ENCODE results near the gene U2SURP. TPM values are rescaled to one million over a fixed set of nuclear protein-coding genes. Genes with fewer than 3 reads are reported as not detected.

U2SURP gene
- total RNA-seq, 2 experiments from 2014 or later, result 123 to 124 TPM

DNA sequence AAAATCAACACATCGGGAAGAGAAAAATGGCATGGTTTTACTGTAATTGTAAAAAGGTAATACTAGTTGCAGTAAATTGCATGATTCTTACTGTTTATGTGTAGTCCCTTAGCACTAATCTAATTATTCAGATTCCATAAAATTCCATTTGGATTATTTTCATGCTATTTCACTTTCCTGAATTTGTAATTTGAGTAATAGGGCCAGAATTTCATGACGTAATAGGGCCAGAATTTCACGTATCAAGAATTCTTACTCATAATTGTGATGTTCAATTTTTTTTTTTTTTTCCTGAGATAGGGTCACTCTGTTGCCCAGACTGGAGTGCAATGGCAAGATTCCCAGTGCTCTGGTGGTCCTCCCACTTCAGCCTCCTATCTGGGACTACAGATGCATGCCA, 2.9 kb upstream of the U2SURP start:
- ATAC-seq (no peak), DNase-seq (no peak)
- ChIA-PET CTCF (interaction anchor here (6.4 kb wide), 1 partner anchor 170 kb away, joined by 45 read pairs; no protein-coding TSS in a partner anchor), POLR2A (no interaction called here)
- Mint-ChIP-seq H3K36me3 (ENCODE audit: low read depth) (no peaks in the 10 kb centered on the region), H3K9me3 (ENCODE audit: insufficient read depth) (no peaks in the 10 kb centered on the region), H3K4me3 (no peak overlapping the region), H3K27ac (no peak overlapping the region), H3K4me1 (ENCODE audit: low read depth) (peaks cover 15% of the 10 kb centered on the region), H3K27me3 (ENCODE audit: low read depth) (peaks cover 3% of the 10 kb centered on the region)

DNA sequence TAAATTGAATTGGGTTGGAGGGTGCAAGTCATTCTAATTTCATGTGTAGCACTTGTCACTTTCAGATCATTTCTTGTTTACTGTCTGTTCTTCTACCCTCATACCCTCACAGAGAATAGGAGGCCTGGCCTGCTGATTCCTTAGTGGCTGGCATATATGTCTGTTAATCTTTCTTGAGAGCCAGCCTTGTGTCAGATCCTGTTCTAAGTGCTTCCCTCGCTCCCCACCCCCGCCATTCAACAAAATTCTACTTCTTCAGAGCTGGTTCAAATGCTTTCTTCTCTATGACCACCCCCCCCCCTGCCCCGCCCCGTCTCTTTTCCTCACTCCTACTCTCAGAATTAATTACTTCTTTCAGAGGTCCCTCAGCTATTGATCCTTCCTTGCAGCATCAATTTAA, 1.5 kb upstream of the U2SURP start:
- POLR2A ChIA-PET, result interaction anchor here (0.6 kb wide), 2 partner anchors 167 to 457 kb away, joined by 3 to 7 read pairs; no protein-coding TSS in a partner anchor
- no peak for ATAC-seq

DNA sequence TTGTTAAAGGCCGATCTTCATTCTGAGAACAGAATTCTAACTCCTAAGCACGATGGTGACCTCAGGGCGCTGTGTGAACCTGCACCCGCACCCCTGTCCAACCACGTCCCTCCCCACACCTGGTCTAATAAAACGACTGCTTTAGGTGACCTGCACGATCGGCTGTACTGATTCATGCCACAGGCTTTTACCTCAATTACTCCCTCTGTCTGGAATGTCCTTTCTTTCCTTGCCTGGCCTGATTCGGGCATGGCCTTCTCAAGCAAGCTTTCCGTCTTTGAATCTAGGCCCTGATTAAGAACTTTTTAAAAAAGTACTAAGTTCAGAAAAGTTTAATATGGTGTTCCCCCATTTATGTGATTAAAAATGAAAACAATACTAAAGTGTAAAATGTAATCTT, 842 bp upstream of the U2SURP start:
- Mint-ChIP-seq H3K27me3 (ENCODE audit: low read depth) (peaks cover 3% of the 10 kb centered on the region), H3K27ac (peak overlapping the region; percentile 100), H3K36me3 (ENCODE audit: low read depth) (peaks cover 2% of the 10 kb centered on the region), H3K4me1 (ENCODE audit: low read depth) (peaks cover 26% of the 10 kb centered on the region), H3K9me3 (ENCODE audit: insufficient read depth) (no peaks in the 10 kb centered on the region), H3K4me3 (peak overlapping the region; percentile 98)
- no peak for ATAC-seq
- ChIA-PET POLR2A (interaction anchor here (0.6 to 3.0 kb wide), 13 partner anchors 12 to 971 kb away, joined by 3 to 47 read pairs (median 4); partner anchors contain the start of genes ATR, DIPK2A and PLS1), CTCF (interaction anchor here (0.9 to 3.9 kb wide), 9 partner anchors 8 to 1262 kb away, joined by 3 to 24 read pairs (median 3); partner anchors contain the start of genes DIPK2A and RNF7)
- no peak for DNase-seq

More for the DNA sequence above, 1.5 kb upstream of the U2SURP start:
- H3K36me3 Mint-ChIP-seq (ENCODE audit: low read depth), result peaks cover 2% of the 10 kb centered on the region
- peaks cover 19% of the 10 kb centered on the region for H3K4me1 Mint-ChIP-seq (ENCODE audit: low read depth)
- peak overlapping the region; percentile 100 for H3K27ac Mint-ChIP-seq
- H3K9me3 Mint-ChIP-seq (ENCODE audit: insufficient read depth), result no peaks in the 10 kb centered on the region
- peaks cover 3% of the 10 kb centered on the region for H3K27me3 Mint-ChIP-seq (ENCODE audit: low read depth)
- CTCF ChIA-PET, result interaction anchor here (0.9 to 3.9 kb wide), 2 partner anchors 11 to 13 kb away, joined by 3 to 15 read pairs; no protein-coding TSS in a partner anchor
- peak overlapping the region; percentile 98 for H3K4me3 Mint-ChIP-seq
- no peak for DNase-seq

DNA sequence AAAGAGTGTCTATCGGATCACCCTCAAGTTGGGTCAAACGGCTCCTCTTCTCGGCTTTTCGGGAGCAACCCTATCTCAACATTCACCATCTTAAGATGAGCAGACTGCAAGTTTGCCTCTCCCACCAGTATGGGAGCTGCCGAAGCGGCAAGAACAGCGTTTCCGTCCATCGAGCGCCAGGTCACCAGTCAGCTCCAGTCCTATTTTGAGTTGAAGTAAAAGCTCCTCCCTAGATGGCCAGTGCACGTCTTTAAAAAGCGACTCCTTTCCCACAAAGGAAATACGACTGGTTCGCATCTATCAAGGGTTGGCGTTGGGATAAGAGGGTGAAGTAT, 369 bp upstream of the U2SURP start:
- CTCF ChIA-PET, result interaction anchor here (0.6 to 3.9 kb wide), 11 partner anchors 8 to 1263 kb away, joined by 3 to 24 read pairs (median 3); partner anchors contain the start of genes DIPK2A and RNF7
- peak; percentile 77 for DNase-seq

DNA sequence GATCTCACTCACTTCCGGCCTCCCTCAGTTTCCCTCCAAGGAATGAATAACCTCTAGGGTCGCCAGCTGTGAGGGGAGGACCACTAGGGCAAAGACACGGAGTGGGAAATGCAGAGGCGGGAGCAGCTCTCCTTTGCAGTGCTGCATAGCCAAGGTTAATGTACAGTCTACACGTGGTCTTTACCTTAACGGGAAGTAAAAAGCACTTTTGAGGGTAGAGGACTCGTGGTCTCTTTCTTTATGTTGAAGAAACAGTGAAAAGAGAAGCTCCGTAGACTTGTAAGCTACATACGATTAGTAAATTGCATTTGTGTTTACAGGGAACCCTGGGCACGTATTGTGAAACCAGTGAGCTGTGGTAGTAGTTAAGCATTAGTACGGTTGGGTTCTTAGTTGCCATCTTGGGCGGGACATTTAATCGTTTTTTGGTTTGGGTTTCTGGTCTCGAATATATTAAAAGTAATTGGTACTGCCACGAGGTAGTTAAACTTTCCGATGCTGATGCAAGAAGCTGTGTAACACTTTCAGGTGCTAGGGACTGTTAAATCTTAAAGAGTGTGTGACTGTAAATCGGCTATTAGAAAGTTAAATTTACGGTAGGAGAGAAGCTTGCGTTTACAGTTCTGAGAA, 828 bp downstream of the U2SURP start:
- H3K9me3 Mint-ChIP-seq (ENCODE audit: insufficient read depth), result no peaks in the 10 kb centered on the region
- POLR2A ChIA-PET, result interaction anchor here (0.6 to 3.0 kb wide), 13 partner anchors 11 to 970 kb away, joined by 3 to 47 read pairs (median 4); partner anchors contain the start of genes ATR, CHST2, DIPK2A and TRPC1
- ATAC-seq (peak; percentile 62), DNase-seq (peak; percentile 46)
- peak overlapping the region; percentile 98 for H3K4me3 Mint-ChIP-seq
- CTCF ChIA-PET, result interaction anchor here (0.9 to 3.9 kb wide), 11 partner anchors 9 to 118 kb away, joined by 3 to 24 read pairs (median 3); no protein-coding TSS in a partner anchor
- peaks cover 39% of the 10 kb centered on the region for H3K4me1 Mint-ChIP-seq (ENCODE audit: low read depth)
- H3K36me3 Mint-ChIP-seq (ENCODE audit: low read depth), result peaks cover 2% of the 10 kb centered on the region
- H3K27ac Mint-ChIP-seq, result peak overlapping the region; percentile 100
- H3K27me3 Mint-ChIP-seq (ENCODE audit: low read depth), result no peaks in the 10 kb centered on the region

More for the DNA sequence above, 369 bp upstream of the U2SURP start:
- Mint-ChIP-seq H3K36me3 (ENCODE audit: low read depth) (peaks cover 2% of the 10 kb centered on the region), H3K4me3 (peak overlapping the region; percentile 98), H3K27ac (peak overlapping the region; percentile 100), H3K27me3 (ENCODE audit: low read depth) (peaks cover 3% of the 10 kb centered on the region), H3K9me3 (ENCODE audit: insufficient read depth) (no peaks in the 10 kb centered on the region), H3K4me1 (ENCODE audit: low read depth) (peaks cover 30% of the 10 kb centered on the region)
- POLR2A ChIA-PET, result interaction anchor here (0.6 to 3.0 kb wide), 16 partner anchors 12 to 971 kb away, joined by 3 to 47 read pairs (median 4); partner anchors contain the start of genes ATR, DIPK2A, PLS1 and TRPC1
- peak; percentile 75 for ATAC-seq

DNA sequence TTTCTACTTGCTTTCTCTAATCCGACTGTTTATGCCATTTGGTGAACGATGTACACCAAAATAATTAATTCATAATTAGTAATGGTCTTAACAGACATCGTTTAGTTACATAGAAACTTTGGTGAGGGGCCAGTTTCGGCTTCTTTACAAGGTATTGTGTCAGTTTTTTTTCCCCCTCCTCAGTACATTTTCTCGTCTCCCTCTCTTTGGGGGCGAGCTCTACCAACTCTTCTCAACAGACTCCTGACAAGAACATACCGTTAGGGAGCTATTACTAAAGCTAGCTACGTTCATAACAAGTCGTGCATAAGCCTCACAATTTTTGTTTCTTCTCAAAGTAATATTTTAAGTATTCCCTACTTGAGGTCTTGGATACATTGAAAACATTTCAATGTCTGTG, 1.4 kb downstream of the U2SURP start:
- H3K9me3 Mint-ChIP-seq (ENCODE audit: insufficient read depth), result no peaks in the 10 kb centered on the region
- H3K27me3 Mint-ChIP-seq (ENCODE audit: low read depth), result no peaks in the 10 kb centered on the region
- POLR2A ChIA-PET, result interaction anchor here (0.6 to 3.0 kb wide), 7 partner anchors 10 to 969 kb away, joined by 3 to 47 read pairs (median 6); partner anchors contain the start of genes ATR, CHST2, DIPK2A and TRPC1
- ATAC-seq (no peak), DNase-seq (no peak)
- CTCF ChIA-PET, result interaction anchor here (0.9 to 3.9 kb wide), 8 partner anchors 9 to 118 kb away, joined by 3 to 24 read pairs (median 4); no protein-coding TSS in a partner anchor
- H3K4me1 Mint-ChIP-seq (ENCODE audit: low read depth), result peaks cover 42% of the 10 kb centered on the region
- peaks cover 2% of the 10 kb centered on the region for H3K36me3 Mint-ChIP-seq (ENCODE audit: low read depth)
- peak overlapping the region; percentile 100 for H3K27ac Mint-ChIP-seq
- H3K4me3 Mint-ChIP-seq, result peak overlapping the region; percentile 98

DNA sequence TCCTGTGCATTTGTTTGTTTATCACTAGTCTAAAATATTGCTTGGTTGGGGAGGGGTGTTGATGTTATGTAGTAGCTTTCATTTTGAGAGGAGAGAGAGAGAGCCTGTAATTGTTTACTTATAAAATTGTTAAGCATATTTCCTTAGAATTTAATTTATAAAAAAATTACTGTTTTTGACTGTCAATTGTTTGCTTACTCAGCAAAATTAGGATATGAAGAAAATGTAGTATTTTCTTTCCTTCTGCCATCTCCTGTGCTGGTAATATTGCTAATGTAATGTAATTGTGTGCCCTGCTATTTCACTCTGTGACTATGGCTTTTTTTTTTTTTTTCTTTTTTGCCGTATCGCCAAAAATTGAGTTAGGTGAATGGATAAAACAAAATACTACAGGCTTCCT, 3.5 kb downstream of the U2SURP start:
- Mint-ChIP-seq H3K36me3 (ENCODE audit: low read depth) (peaks cover 2% of the 10 kb centered on the region), H3K27ac (no peak overlapping the region), H3K9me3 (ENCODE audit: insufficient read depth) (no peaks in the 10 kb centered on the region), H3K4me1 (ENCODE audit: low read depth) (peaks cover 54% of the 10 kb centered on the region), H3K4me3 (peak overlapping the region; percentile 24), H3K27me3 (ENCODE audit: low read depth) (no peaks in the 10 kb centered on the region)
- DNase-seq (no peak), ATAC-seq (no peak)
- POLR2A ChIA-PET, result no interaction called here
- CTCF ChIA-PET, result interaction anchor here (2.1 kb wide), 1 partner anchor 29 kb away, joined by 4 read pairs; no protein-coding TSS in a partner anchor

DNA sequence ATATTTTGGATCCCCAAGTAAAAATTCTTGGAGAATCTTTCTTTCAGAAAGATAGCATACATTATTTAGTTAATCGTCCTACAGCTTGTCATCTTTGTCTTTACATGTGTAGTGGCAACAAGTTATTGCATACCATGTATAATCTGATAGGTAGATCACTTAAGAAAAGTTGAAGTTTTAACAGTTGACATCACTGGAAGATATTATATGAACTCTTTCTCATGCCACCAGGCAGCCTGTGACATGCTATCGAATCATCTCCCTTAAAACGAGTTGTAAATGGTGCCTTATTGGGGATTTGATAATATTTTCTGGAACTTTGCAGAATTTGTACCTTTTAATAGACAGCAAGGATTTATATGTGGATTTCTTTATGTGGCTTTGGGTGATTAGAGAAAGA, 8.7 kb downstream of the U2SURP start:
- Mint-ChIP-seq H3K9me3 (ENCODE audit: insufficient read depth) (no peaks in the 10 kb centered on the region), H3K4me3 (no peak overlapping the region), H3K36me3 (ENCODE audit: low read depth) (peaks cover 14% of the 10 kb centered on the region), H3K4me1 (ENCODE audit: low read depth) (peaks cover 50% of the 10 kb centered on the region), H3K27me3 (ENCODE audit: low read depth) (no peaks in the 10 kb centered on the region), H3K27ac (no peak overlapping the region)
- ChIA-PET CTCF (interaction anchor here (3.8 kb wide), 1 partner anchor 9 kb away, joined by 15 read pairs; the partner anchor contains the start of gene U2SURP), POLR2A (interaction anchor here (5.7 kb wide), 1 partner anchor 8 kb away, joined by 47 read pairs; the partner anchor contains the start of gene U2SURP)
- DNase-seq (no peak), ATAC-seq (no peak)

DNA sequence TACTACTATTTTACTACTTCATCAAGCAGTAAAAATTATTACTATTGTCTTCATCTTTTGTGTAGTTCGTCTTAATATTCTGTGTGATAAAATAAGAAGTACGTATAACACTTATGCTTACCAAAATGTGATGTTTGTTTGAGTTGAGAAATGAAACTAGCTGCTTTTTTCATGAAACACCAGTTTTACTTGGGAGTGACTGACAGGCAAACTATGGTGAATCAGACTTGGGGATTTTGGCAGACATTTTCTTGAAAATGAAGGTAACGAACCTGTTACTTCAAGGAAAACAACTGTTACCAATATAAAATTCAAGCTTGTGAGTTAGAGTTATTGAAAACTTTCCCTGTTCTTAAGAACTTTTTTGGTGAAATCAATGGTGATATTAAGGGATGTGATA, 10.3 kb downstream of the U2SURP start:
- ChIA-PET POLR2A (interaction anchor here (5.7 kb wide), 1 partner anchor 10 kb away, joined by 47 read pairs; the partner anchor contains the start of gene U2SURP), CTCF (interaction anchor here (1.0 to 3.8 kb wide), 2 partner anchors 11 to 13 kb away, joined by 4 to 15 read pairs; partner anchors contain the start of gene U2SURP)
- peaks cover 19% of the 10 kb centered on the region for H3K36me3 Mint-ChIP-seq (ENCODE audit: low read depth)
- ATAC-seq, result no peak
- peak overlapping the region; percentile 43 for H3K27ac Mint-ChIP-seq
- H3K9me3 Mint-ChIP-seq (ENCODE audit: insufficient read depth), result no peaks in the 10 kb centered on the region
- H3K4me1 Mint-ChIP-seq (ENCODE audit: low read depth), result peaks cover 34% of the 10 kb centered on the region
- DNase-seq, result no peak
- H3K27me3 Mint-ChIP-seq (ENCODE audit: low read depth), result no peaks in the 10 kb centered on the region
- H3K4me3 Mint-ChIP-seq, result no peak overlapping the region

DNA sequence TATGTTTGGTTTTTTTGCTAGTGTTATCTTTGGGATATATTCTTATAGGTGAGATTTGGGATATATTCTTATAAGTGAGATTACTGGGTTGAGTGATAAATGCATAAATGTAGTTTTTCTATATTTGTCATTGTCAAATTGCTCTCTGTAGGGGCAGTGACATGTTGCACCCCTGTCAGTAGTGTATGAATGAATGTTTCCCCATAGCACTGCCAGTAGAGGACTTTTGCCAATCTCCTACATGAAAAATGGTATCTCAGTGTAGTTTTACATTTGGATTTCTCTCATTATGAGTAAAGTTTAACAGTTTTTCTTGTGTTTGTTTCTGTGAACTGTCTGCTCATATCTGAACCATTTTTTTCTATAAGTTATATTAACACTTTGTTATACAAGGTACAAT, 13.6 kb downstream of the U2SURP start:
- H3K4me1 Mint-ChIP-seq (ENCODE audit: low read depth), result peaks cover 16% of the 10 kb centered on the region
- H3K27ac Mint-ChIP-seq, result no peak overlapping the region
- no peak for DNase-seq
- ChIA-PET POLR2A (interaction anchor here (5.7 kb wide), 1 partner anchor 13 kb away, joined by 47 read pairs; the partner anchor contains the start of gene U2SURP), CTCF (interaction anchor here (0.6 to 2.6 kb wide), 2 partner anchors 13 to 22 kb away, joined by 3 to 24 read pairs; partner anchors contain the start of gene U2SURP)
- no peak overlapping the region for H3K4me3 Mint-ChIP-seq
- no peaks in the 10 kb centered on the region for H3K9me3 Mint-ChIP-seq (ENCODE audit: insufficient read depth)
- no peaks in the 10 kb centered on the region for H3K27me3 Mint-ChIP-seq (ENCODE audit: low read depth)
- no peak for ATAC-seq
- peaks cover 40% of the 10 kb centered on the region for H3K36me3 Mint-ChIP-seq (ENCODE audit: low read depth)

DNA sequence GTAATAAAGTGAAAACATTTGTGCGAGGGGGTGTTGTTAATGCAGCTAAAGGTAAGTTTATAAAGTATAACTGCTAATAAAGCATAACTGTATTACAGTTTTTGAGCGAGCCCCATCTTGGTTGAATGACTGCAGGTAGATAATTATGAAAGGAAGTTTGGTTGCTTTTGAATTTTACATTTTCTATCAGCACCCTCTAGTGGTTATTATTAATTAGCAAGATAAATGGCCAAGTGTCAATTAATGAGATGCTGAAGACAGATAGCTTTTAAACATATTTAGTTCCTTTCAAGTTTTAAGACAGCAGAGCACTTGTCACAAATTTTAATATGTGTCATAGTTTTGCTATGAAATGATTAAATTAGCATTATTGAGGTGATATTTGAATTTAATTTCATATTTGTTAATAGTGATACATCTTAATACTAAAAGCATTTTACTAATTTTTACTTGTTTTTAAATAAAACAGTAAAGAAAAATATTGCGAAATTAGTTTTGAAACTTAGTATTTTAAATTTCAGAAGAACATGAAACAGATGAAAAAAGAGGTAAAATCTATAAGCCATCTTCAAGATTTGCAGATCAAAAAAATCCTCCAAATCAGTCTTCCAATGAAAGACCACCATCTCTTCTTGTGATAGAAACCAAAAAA, 15.1 kb downstream of the U2SURP start:
- H3K27me3 Mint-ChIP-seq (ENCODE audit: low read depth), result no peaks in the 10 kb centered on the region
- peaks cover 49% of the 10 kb centered on the region for H3K36me3 Mint-ChIP-seq (ENCODE audit: low read depth)
- H3K9me3 Mint-ChIP-seq (ENCODE audit: insufficient read depth), result no peaks in the 10 kb centered on the region
- ChIA-PET POLR2A (no interaction called here), CTCF (interaction anchor here (1.2 to 2.6 kb wide), 4 partner anchors 10 to 15 kb away, joined by 3 to 24 read pairs (median 10); partner anchors contain the start of gene U2SURP)
- H3K4me3 Mint-ChIP-seq, result no peak overlapping the region
- DNase-seq (no peak), ATAC-seq (no peak)
- no peak overlapping the region for H3K27ac Mint-ChIP-seq
- peaks cover 6% of the 10 kb centered on the region for H3K4me1 Mint-ChIP-seq (ENCODE audit: low read depth)

Measured in activated CD8-positive, alpha-beta T cell treated with anti-CD3 and anti-CD28 coated beads, Interleukin-2, amount 10 ng/mL, durations not matched to agents 7 days and 5 days (primary cell).